HG02840 (cell line): ENCODE results near the gene SLC2A9.
"Not testable (repeated sequence)": the region's sequence is repeated elsewhere in the genome, so short reads cannot be mapped to it uniquely, and the experiment has no call there.

Experiments
- ATAC-seq: cut with Tn5 transposase; IDR thresholded peaks from one replicate; pipeline ENCODE4 v1.9.1; 2021; ENCODE audit warnings: mild to moderate bottlenecking, moderate library complexity, moderate number of reproducible peaks; ENCODE audit not compliant: unreplicated experiment, low FRiP score

SLC2A9 gene

DNA sequence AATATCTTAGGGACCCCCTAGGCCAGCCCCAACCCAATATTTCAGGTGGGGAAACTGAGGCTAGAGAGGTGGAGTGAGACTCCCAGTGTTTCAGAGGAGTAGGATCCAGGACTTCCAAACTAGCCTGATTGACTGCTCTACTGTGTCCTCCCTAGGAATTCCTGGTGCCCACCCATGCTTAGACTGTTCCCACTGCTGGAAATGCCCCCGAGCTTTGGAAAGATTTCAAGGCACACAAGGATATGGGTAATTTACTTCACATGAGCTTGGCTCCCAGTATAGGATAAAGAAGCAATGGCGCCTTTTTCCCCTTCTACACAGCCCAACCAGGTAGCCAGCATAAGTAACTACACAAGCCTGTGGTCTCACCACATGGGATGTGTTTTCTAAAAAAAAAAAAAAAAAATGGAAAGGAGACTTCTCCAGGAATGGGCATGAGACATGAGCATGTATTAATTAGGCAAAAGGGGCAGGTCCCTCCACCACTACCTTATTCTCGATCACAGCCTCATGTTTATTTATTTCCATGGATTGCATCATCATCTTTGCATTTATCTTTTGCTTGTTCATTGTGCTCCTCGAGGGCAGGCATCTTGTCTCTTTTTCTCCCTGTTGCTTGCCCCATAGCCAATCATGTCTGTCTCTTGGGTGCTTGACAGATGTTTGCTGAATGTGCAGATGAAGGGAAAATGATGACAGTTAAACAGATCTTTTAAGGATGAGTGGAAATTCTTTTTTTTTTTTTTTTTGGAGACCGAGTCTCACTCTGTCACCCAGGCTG lies 173.1 kb downstream of the SLC2A9 start:
- no peak for ATAC-seq

DNA sequence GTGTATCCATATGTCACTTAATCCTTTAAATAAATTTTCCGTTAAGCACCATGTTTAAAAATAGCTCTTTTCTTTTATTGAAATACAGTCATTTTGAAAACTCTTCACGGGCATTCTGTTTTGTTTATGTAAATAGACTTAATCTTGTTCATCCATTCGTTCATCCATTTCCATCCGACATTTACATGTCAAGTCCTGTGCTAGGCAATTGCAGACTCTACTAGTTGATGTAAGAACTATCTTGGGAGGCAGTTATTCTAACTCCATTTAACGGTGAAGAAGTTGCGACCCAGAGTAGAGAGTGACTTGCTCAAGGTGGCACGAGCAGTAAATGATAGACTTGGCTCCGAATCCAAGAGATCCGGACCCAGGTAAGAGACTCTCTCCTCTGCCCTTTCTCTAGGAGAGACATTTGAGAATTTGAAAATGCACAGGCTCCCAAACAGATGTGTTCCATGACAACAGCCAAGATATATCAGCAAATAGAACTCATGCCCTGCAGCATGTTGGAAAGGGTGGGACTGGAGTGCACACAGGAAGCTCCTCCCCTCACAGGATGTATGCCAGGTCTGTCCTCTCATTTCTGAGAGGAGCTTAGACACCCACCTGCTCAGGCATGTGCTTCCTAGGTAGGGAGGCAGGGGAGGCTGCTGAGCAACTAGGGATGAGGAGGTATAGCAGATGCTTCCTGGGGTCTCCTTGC lies 175.4 kb downstream of the SLC2A9 start:
- ATAC-seq = no peak

DNA sequence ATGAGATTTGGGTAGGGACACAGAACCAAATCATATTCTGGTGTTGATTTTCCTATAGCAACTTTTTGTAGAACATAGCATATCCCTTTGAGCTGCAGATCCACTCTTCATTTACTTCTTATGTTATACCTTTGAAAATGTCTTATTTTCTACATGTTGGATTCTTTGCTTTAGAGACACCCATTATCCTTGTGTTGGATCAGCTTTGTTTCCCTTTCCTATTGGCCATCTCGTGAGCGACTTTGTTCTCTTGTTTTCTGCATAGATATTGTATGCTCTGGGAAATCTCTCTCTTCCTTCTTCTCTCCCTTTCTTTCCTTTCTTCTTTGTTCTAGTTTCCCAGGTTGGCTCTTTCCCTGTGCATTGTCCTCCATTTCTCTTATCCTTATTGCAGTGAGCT lies 180.2 kb downstream of the SLC2A9 start:
- no peak for ATAC-seq

DNA sequence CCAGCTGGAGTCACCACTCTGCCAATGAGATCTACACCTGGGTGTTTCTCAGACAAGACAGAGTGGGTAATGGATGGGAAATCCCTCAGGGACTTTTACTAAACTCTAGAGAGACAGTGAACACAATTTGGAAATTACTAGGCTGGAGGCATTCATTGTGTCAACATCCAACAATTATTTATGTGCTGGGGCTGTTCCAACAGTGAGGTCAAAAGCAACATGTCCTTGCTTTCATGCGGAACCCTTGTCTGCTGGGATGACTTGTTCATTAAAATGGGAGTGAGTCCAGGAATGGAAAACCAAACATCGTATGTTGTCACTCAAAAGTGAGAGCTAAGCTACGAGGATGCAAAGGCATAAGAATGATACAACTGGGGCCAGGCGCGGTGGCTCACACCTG lies 185.9 kb downstream of the SLC2A9 start:
- ATAC-seq = no peak

DNA sequence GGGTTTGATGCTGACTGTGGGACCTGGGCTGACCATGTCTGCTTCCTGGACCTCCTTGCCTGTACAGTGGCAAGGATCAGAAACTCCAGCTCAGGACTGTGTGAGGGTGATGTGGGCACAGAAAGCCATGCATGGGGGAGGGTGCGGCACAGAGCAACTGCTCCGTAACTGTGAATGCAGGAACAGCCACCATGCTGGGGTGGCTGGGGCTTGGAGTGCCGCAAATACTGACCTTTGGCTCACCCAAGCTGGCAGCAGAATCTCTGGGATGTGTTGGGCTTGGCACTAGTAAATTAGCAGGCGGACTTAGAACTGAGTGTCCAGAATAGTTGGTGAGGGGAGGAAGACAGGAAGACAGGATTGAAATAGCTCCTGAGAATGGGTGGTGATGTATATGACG lies 187.9 kb downstream of the SLC2A9 start:
- ATAC-seq = no peak

DNA sequence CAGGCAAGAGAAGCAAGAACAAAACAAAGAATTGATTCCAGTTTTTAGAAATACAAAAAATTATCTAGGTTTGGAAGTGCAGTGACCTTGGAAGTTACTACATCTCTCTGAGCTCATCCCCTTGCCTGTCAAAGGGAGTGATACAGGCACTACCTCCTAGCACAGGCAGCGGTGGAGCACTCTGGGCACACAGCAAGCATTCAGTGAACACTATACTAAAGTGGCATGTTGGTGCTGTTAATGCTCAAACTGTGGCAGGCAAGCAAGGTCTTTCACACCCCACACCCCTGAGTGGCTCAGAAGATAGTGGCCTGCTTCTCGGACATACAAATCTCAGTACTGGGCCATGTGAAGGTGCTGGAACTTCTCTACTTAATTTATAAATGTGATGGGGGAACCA lies 188.7 kb downstream of the SLC2A9 start:
- ATAC-seq = no peak

DNA sequence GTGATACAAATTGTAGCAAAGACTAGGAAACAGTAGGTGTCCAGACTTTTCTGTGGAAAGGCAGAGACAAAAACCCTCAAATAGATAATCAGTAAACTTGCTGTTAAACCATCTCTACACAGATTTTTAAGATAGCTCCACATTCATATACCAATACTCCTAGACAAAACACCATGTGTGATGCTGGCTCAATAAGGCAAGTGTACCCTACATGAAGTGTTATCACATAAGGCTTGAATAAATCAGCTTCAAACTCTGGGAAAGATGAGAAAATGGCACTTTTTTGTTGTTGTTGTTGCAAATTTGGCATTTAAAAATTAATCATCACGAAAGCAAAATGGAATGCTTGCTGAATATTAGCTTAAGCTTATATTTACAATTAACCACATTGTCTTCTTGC lies 194.7 kb downstream of the SLC2A9 start:
- ATAC-seq = no peak

DNA sequence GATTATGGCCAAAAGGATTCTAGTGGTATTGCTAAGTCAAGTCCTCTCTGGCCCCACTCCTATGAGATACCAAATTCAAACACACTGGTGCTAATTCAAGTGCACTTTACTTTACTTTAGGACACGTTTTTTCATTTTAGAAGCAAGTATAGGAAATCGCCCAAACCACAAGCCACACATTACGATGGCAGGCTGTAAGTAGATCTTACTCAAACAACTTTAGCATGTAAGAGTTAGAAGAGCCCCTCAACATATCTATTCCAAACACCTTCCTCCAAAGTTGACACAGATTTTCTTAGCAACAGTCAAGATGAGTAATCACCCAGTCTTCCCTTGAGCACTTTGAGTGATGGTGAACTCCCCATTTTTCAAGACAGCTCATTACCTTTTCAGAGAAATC lies 196.2 kb downstream of the SLC2A9 start:
- no peak for ATAC-seq

DNA sequence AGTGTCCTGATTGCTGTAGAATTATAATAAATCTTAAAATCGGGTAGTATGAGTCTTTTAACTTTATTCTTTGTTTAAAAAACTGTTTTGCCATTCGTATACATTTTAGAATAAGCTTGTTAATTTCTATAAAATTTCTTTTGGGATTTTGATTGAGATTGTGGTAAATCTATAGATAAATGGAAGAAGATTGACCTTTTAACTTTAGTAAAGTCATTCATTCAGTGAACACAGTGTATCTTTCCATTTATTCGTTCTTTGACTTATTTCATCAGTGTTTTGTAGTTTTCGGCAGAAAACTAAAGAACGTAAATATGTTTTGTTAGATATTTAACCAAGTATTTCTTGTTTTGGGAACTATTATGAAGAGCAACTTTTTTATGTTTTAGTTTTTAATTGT lies 201.0 kb downstream of the SLC2A9 start:
- no peak for ATAC-seq

DNA sequence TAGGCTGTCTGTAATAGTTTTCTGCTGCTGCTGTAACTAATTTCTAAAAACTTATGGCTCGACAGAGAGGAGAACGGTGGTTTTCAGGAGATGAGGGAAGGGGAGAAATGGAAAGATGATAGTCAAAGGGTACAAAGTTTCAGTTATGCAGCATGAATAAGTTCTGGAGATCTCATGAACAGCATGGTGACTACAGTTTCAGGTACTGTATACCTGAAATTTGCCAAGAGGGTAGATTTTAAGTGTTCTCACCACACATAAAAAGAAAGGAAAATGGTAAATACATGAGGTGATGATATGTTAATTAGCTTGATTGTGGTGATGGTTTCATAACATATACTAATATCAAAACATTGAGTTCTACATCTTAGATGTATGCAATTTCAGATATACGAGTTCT lies 205.0 kb downstream of the SLC2A9 start:
- no peak for ATAC-seq

DNA sequence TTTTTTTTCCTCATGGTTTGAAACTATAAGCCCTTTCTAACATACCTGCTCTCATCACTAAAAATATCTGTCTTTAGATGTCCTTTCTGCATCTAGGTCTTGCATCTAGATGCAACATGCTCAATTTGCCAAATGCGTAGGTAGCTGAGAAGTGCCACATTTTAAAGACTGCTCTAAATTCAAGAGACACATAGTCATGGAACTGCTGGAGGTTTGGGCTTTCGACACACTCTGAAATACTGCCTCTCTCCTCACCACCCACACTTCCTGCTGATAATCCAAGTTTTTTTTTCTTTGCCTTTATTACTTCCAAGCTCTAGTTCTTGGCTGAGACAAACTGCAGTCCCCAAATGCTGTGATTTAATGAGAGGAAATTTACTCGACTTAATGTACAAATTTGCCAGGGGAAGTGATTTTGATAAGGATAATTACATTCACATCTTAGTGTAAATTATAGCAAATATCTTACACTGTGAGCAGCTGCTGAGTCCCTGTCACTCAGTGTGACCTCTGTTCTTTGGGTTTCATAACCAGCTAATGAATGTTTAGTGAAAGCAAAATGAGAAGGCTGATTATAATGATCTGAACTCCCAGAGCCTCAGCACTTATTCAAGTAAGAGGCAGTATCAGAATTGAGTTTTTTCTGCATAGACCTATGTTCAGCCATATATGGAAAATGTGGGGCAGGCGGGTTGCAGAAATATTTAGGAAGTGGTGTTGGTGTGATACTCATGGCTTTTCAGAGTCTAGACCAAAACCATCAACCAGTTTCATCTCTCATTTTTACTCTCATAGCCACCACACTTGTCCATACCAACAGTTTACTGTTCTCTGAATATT lies 208.6 kb downstream of the SLC2A9 start:
- no peak for ATAC-seq

DNA sequence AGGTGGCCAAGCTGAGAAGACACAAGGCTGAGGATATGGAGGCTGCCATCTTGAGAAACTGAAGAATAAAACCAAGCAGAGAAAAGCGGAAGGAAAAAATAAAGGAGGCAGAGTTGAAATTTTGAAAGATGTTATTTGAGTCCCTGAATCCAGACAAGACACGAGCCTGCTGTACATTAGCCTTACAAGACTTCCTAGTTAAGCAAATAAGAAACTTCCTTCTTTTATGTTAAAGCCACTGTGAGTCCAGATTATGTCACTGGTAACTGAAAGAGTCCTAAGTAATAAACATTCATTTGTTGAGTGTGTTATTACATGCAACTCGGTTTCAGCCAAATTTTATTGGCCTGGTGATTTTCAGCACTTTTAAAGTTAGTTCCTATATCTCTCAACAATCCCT lies 209.5 kb downstream of the SLC2A9 start:
- no peak for ATAC-seq

DNA sequence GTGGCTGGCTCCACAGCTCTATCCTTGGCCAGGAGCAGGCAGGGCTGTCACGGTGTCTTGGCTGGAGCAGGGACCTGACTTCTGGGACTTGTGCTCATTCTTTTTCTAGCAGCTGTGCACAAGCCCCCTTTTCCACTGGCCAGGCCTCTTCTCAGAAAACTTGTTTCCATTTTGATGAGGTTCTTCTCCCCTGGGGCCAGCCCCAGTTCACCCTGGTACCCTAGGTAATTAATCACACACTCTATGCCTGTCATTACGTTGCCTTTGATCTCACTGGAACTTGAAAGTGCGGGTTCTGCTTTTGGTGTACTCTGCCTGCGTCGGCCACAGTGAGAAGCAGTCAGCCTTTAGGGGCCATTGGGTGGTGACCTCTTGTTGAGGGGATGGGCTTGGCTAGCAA lies 213.2 kb downstream of the SLC2A9 start:
- no peak for ATAC-seq

DNA sequence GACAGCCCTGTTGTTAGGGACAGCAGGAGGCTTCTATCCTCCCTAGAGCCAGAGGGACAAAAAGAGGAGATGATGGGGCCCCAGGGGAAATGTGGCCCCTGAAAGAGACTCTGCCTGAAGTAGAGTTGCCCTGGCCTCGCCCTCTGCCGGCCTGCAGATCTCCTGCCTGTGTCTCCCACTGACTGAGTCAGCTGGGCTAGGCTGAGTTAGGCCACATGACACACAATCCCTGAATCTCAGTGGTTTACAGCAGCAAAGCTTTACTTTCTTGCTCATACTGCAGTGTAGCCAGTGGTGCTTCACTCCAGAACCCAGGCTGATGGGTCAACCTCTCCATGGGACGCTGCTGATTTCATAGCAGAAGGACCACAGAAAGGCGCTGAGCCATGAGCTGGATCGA lies 216.4 kb downstream of the SLC2A9 start:
- no peak for ATAC-seq

DNA sequence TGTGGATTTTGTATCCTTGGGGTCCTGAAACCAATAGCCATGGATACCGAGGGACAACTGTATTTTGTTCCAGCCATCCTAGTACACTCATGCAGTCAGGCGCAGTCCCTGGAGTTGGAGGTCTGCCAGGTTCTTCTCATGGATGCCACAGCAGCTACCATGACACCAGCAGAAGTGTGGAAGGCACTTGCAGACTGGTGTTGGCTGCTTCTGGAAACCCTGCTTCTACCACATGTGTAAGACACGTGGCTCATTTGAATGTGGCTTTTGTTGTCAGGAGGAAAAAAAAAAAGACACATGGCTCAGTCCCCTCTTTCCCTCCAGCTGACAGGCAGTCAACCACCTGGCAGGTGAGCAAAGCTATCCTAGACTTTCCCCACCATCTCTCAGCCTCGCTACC lies 220.4 kb downstream of the SLC2A9 start:
- no peak for ATAC-seq

DNA sequence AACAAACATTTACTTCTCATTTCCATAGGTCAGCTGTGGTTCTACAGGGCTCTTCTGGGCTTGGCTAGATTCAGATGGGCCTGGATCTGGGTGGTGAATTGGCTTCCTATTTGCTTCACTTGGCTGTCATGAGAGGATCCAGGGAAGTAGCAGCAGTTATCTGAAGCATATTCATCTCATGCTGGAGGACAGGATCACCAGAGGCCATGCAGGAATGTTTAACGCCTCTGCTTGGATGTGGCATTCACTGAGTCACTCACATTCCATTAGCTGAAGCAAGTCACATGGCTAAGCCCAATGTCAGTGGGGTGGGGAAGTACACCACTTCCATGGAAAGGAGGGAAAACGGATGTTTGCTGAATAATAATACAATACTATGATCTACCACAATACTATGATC lies 224.7 kb downstream of the SLC2A9 start:
- ATAC-seq = not testable (repeated sequence)

DNA sequence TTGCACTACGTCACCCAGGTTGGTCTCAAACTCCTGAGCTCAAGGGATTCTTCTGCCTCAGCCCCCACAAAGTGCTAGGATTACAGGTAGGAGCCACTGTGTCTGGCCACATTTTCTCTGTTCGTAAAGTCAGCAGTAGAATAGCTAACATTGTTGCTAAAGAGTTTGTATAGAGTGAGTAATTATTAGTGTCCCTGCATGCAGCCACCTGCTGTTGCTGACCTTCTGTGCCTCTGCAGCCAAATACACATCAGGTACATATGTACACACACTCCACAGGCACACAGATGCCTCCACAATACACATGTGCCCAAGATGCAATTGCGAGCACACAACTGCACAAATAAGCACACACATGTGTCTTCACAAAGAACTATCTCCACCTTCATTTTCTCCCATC lies 228.9 kb downstream of the SLC2A9 start:
- no peak for ATAC-seq

DNA sequence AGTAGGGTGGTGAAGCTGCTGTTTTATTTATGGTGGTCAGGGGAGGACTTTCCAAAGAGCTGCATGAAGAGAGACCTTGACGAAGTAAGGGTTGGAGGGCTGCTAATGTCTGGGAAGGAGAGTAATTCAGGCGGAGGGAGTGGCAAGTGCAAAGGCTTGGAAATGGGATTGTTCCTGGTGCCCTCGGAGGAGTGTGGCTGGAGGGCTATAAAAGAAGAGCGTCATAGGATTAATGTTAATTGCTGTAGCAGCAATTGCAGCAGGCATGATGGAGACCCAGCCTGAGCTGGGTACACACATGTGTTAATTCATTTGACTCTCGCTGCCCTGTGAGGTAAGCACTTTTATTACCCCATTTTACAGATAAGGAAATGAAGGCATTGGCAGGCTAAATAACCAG lies 235.4 kb downstream of the SLC2A9 start:
- ATAC-seq = not testable (repeated sequence)

DNA sequence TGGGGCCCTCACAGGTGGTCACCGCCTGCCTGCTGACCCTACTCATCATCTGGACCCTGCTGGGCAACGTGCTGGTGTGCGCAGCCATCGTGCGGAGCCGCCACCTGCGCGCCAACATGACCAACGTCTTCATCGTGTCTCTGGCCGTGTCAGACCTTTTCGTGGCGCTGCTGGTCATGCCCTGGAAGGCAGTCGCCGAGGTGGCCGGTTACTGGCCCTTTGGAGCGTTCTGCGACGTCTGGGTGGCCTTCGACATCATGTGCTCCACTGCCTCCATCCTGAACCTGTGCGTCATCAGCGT lies 239.2 kb downstream of the SLC2A9 start:
- ATAC-seq = no peak

DNA sequence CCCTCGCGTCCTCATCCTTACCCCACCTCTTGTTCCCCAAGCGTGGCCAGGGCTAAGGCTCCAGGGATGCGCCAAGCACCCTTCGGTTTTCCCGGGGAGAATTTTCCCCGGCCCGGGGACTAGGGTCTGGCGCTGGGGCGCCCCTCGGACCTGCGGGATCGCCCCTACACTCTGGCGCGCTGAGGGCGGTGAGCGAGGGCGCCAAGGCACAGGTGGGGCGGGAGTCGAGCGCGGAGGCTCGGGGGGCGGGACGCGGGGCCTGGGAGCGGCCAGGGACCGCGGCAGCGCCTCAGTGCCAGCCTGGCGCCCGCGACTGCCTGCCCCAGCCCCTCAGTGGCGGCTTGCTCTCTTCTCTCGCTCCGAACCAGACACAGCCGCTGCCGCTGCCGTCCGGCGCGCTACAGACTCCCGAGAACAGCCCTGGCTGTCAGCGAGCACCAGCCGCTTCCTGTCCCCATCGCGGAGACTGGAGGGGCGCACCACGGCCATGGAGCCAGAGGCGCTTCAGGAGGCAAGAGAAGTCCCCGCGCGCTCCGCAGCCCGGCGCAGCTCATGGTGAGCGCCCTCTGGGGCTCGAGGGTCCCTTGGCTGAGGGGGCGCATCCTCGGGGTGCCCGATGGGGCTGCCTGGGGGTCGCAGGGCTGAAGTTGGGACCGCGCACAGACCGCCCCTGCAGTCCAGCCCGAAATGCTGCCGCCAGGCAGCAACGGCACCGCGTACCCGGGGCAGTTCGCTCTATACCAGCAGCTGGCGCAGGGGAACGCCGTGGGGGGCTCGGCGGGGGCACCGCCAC lies 239.8 kb downstream of the SLC2A9 start, which contains the start of gene DRD5:
Gene DRD5 (plus strand): TSS at position 292 of the 793 bp plus-strand sequence. CDS start 396 bp downstream, at position 688.
- ATAC-seq = no peak
